Measurements from ENCODE around the gene SNRPA. TPM values are rescaled to one million over a fixed set of nuclear protein-coding genes. Genes with fewer than 3 reads are reported as not detected.

Gene SNRPA
- total and polyA plus RNA-seq, 2 of the 8 experiments (the other 6 are each of a cell fraction or from before 2014, with no cell fraction given), result 201 to 202 TPM

DNA sequence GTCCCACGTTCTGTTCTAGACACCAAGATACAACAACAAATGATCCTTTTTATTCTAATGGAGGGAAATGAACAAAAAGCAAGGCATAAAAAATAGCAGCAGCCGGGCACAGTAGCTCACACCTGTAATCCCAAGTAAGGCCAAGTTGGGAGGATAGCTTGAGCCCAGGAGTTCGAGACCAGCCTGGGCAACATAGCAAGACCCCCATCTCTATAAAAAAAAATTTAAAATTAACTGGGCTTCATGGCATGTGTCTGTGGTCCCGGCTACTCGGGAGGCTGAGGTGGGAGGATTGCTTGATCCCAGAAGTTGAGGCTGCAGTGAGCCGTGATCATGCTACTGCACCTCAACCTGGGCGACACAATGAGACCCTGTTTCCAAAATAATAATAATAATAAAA is 25.4 kb downstream of the SNRPA start (continued):
- TF ChIP-seq, protein P1, sequence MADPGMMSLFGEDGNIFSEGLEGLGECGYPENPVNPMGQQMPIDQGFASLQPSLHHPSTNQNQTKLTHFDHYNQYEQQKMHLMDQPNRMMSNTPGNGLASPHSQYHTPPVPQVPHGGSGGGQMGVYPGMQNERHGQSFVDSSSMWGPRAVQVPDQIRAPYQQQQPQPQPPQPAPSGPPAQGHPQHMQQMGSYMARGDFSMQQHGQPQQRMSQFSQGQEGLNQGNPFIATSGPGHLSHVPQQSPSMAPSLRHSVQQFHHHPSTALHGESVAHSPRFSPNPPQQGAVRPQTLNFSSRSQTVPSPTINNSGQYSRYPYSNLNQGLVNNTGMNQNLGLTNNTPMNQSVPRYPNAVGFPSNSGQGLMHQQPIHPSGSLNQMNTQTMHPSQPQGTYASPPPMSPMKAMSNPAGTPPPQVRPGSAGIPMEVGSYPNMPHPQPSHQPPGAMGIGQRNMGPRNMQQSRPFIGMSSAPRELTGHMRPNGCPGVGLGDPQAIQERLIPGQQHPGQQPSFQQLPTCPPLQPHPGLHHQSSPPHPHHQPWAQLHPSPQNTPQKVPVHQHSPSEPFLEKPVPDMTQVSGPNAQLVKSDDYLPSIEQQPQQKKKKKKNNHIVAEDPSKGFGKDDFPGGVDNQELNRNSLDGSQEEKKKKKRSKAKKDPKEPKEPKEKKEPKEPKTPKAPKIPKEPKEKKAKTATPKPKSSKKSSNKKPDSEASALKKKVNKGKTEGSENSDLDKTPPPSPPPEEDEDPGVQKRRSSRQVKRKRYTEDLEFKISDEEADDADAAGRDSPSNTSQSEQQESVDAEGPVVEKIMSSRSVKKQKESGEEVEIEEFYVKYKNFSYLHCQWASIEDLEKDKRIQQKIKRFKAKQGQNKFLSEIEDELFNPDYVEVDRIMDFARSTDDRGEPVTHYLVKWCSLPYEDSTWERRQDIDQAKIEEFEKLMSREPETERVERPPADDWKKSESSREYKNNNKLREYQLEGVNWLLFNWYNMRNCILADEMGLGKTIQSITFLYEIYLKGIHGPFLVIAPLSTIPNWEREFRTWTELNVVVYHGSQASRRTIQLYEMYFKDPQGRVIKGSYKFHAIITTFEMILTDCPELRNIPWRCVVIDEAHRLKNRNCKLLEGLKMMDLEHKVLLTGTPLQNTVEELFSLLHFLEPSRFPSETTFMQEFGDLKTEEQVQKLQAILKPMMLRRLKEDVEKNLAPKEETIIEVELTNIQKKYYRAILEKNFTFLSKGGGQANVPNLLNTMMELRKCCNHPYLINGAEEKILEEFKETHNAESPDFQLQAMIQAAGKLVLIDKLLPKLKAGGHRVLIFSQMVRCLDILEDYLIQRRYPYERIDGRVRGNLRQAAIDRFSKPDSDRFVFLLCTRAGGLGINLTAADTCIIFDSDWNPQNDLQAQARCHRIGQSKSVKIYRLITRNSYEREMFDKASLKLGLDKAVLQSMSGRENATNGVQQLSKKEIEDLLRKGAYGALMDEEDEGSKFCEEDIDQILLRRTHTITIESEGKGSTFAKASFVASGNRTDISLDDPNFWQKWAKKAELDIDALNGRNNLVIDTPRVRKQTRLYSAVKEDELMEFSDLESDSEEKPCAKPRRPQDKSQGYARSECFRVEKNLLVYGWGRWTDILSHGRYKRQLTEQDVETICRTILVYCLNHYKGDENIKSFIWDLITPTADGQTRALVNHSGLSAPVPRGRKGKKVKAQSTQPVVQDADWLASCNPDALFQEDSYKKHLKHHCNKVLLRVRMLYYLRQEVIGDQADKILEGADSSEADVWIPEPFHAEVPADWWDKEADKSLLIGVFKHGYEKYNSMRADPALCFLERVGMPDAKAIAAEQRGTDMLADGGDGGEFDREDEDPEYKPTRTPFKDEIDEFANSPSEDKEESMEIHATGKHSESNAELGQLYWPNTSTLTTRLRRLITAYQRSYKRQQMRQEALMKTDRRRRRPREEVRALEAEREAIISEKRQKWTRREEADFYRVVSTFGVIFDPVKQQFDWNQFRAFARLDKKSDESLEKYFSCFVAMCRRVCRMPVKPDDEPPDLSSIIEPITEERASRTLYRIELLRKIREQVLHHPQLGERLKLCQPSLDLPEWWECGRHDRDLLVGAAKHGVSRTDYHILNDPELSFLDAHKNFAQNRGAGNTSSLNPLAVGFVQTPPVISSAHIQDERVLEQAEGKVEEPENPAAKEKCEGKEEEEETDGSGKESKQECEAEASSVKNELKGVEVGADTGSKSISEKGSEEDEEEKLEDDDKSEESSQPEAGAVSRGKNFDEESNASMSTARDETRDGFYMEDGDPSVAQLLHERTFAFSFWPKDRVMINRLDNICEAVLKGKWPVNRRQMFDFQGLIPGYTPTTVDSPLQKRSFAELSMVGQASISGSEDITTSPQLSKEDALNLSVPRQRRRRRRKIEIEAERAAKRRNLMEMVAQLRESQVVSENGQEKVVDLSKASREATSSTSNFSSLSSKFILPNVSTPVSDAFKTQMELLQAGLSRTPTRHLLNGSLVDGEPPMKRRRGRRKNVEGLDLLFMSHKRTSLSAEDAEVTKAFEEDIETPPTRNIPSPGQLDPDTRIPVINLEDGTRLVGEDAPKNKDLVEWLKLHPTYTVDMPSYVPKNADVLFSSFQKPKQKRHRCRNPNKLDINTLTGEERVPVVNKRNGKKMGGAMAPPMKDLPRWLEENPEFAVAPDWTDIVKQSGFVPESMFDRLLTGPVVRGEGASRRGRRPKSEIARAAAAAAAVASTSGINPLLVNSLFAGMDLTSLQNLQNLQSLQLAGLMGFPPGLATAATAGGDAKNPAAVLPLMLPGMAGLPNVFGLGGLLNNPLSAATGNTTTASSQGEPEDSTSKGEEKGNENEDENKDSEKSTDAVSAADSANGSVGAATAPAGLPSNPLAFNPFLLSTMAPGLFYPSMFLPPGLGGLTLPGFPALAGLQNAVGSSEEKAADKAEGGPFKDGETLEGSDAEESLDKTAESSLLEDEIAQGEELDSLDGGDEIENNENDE (IDR thresholded peaks at IDR 0.05; ENCODE audit: insufficient replicate concordance, low read length), result no peak
- TF ChIP-seq CBX8 (IDR thresholded peaks at IDR 0.05; ENCODE audit: borderline replicate concordance, low read depth, low read length) (no peak), CEBPB (IDR thresholded peaks at IDR 0.05; ENCODE audit: low read depth, low read length) (no peak), CBX5 (IDR thresholded peaks at IDR 0.05; ENCODE audit: low read depth, low read length) (no peak), SP1 (IDR thresholded peaks at IDR 0.05; ENCODE audit: low read depth, low read length) (no peak), EZH2 (IDR thresholded peaks at IDR 0.05; ENCODE audit: low read depth, low read length, severe bottlenecking) (no peak), CHD2 (IDR thresholded peaks at IDR 0.05; ENCODE audit: low read length) (no peak), SIRT6 (IDR thresholded peaks at IDR 0.05; ENCODE audit: low read length) (no peak), FOSL1 (IDR thresholded peaks at IDR 0.05; ENCODE audit: insufficient read depth, low read depth, low read length) (no peak), SIN3A (conservative IDR thresholded peaks at IDR 0.05 in 1 of 2, IDR thresholded peaks at IDR 0.05 in 1 of 2; ENCODE audit: low read depth in 1 of 2, low read length in 2 of 2) (no peak)
- TF ChIP-seq, protein P2, sequence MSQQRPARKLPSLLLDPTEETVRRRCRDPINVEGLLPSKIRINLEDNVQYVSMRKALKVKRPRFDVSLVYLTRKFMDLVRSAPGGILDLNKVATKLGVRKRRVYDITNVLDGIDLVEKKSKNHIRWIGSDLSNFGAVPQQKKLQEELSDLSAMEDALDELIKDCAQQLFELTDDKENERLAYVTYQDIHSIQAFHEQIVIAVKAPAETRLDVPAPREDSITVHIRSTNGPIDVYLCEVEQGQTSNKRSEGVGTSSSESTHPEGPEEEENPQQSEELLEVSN (IDR thresholded peaks at IDR 0.05), result no peak

All from H1 (cell line).